Smooth muscle cell (in vitro differentiated cells): ENCODE data around the gene NUDT7. TPM values are rescaled to one million over a fixed set of nuclear protein-coding genes. Genes with fewer than 3 reads are reported as not detected.

Experiments
- DNase-seq: peaks from one replicate; lab custom pipeline; 2025; ENCODE audit not compliant: unreplicated experiment; lab: John Stamatoyannopoulos, UW
- H2AFZ ChIP-seq: fragments of 200-600 bp; sonication (generic); 2 replicates; pipeline ENCODE4 v1.6.0; 2016; ENCODE audit warnings: antibody characterized with exemption, low read depth, mild to moderate bottlenecking
- H3F3A ChIP-seq: fragments of 200-600 bp; sonication (generic); 2 replicates; pipeline ENCODE4 v1.6.0; 2017; ENCODE audit warnings: antibody characterized with exemption, low read depth
- H3K27ac ChIP-seq: fragments of 200-600 bp; sonication (generic); 2 replicates; pipeline ENCODE4 v1.5.1; 2016; ENCODE audit warnings: low read depth, mild to moderate bottlenecking
- H3K27me3 ChIP-seq: fragments of 200-600 bp; sonication (generic); 2 replicates; pipeline ENCODE4 v1.6.1; 2016; ENCODE audit warnings: low read depth, mild to moderate bottlenecking
- H3K36me3 ChIP-seq: fragments of 200-600 bp; sonication (generic); 2 replicates; pipeline ENCODE4 v1.5.1; 2016; ENCODE audit warnings: low read depth
- H3K4me1 ChIP-seq: fragments of 200-600 bp; sonication (generic); 2 replicates; pipeline ENCODE4 v1.5.1; 2016; ENCODE audit warnings: low read depth
- H3K4me2 ChIP-seq: fragments of 200-600 bp; sonication (generic); 2 replicates; pipeline ENCODE4 v1.6.0; 2016; ENCODE audit warnings: mild to moderate bottlenecking
- H3K4me3 ChIP-seq: fragments of 200-600 bp; sonication (generic); 2 replicates; pipeline ENCODE4 v1.5.1; 2016; ENCODE audit warnings: mild to moderate bottlenecking
- H3K79me2 ChIP-seq: fragments of 200-600 bp; sonication (generic); 2 replicates; pipeline ENCODE4 v1.6.0; 2016; ENCODE audit warnings: low read depth, mild to moderate bottlenecking
- H3K9ac ChIP-seq: fragments of 200-600 bp; sonication (generic); 2 replicates; pipeline ENCODE4 v1.6.0; 2016; ENCODE audit warnings: low read depth
- H3K9me3 ChIP-seq: fragments of 200-600 bp; sonication (generic); replicated peaks from 2 replicates; pipeline ENCODE4 v1.5.1; 2016; ENCODE audit warnings: low read depth
- H4K20me1 ChIP-seq: fragments of 200-600 bp; sonication (generic); 2 replicates; pipeline ENCODE4 v1.6.0; 2016; ENCODE audit warnings: low read depth
- WGBS: methylation state at CpG from one replicate; pipeline ENCODE4 v1.1.7; 2016; ENCODE audit warnings: low lambda C conversion rate; 5-methylcytosine and 5-hydroxymethylcytosine counted together
- polyA plus RNA-seq: library from polyadenylated mRNA; unstranded; fragments of >200 nt; fragmentation: Nextera tagmentation; extraction: Ambion mirVana; gene quantifications from 2 replicates; pipeline ENCODE4 v1.2.1, GENCODE V29; 2016
- total RNA-seq: library from RNA; depleted of rRNA; stranded (reverse); fragments of >200 nt; gene quantifications from 2 replicates; pipeline ENCODE4 v1.2.3, GENCODE V29; 2014
- TF ChIP-seq, protein P1 (sequence below): fragments of 200-600 bp; sonication (generic); IDR thresholded peaks from 2 replicates; pipeline ENCODE4 v1.5.1; 2017; ENCODE audit warnings: borderline replicate concordance, mild to moderate bottlenecking, antibody characterized with exemption; ENCODE audit not compliant: insufficient read depth, poor library complexity, severe bottlenecking

NUDT7 gene
- total RNA-seq (2.8 and 3.3 TPM in 2 replicates), polyA plus RNA-seq (4.6 and 5.6 TPM in 2 replicates)

DNA sequence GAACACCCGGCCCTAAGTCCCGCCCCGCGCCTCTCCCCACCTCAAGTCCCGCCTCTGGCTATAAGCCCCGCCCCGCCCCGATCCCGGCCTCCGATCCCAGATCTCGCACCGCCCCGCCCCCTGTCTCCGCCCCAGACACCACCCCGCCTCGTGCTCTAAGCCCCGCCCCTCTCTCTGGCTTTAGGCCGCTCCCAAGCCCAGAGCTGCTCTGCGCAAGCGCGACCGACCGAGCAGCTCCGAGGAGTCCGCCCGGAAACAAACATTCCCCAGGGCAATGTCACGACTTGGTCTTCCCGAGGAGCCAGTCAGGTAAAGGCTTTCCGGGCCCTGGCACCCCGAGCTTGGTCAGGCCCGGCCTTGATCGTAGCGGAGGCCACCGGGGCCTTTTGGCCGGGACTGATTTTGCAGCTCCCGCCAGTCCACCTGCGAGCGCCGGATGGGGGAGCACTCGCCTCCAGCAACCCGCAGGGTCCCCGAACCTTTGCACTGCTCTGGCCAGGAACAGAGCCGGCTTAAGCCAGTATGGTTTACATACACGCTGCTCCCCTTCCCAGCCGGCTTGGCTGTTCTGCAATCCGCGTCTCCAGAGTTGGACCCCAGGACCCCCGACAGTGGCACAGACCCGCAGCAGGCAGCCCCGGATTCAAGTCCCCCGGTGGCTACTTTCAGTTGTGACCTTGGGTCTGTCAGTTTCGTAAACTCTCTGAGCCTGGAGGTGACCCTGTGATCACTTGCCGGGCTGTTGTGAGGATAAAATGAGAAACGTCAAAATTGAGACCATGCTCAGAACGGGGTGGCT, at the start of gene NUDT7:
Gene NUDT7 (plus strand): TSS at position 206 of the 799 bp plus-strand sequence. CDS start 69 bp downstream, at position 275.
- Histone ChIP-seq H3K9ac (peak within 1 kb of the TSS; percentile 68), H3K4me3 (peak within 1 kb of the TSS; percentile 57), H2AFZ (peak within 1 kb of the TSS; percentile 73), H3K79me2 (no peaks in the 10 kb centered on the region), H3F3A (peaks cover 7% of the 10 kb centered on the region), H3K27ac (peak within 1 kb of the TSS; percentile 78), H4K20me1 (no peaks in the 10 kb centered on the region), H3K9me3 (no peaks in the 10 kb centered on the region), H3K4me2 (peak within 1 kb of the TSS; percentile 86), H3K4me1 (no peaks in the 10 kb centered on the region), H3K27me3 (no peaks in the 10 kb centered on the region), H3K36me3 (no peaks in the 10 kb centered on the region)
- WGBS: 2% methylated on average over 39 of the region's 55 CpGs
- peak; percentile 95 for DNase-seq
- TF ChIP-seq, protein P1, sequence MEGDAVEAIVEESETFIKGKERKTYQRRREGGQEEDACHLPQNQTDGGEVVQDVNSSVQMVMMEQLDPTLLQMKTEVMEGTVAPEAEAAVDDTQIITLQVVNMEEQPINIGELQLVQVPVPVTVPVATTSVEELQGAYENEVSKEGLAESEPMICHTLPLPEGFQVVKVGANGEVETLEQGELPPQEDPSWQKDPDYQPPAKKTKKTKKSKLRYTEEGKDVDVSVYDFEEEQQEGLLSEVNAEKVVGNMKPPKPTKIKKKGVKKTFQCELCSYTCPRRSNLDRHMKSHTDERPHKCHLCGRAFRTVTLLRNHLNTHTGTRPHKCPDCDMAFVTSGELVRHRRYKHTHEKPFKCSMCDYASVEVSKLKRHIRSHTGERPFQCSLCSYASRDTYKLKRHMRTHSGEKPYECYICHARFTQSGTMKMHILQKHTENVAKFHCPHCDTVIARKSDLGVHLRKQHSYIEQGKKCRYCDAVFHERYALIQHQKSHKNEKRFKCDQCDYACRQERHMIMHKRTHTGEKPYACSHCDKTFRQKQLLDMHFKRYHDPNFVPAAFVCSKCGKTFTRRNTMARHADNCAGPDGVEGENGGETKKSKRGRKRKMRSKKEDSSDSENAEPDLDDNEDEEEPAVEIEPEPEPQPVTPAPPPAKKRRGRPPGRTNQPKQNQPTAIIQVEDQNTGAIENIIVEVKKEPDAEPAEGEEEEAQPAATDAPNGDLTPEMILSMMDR: no peak

DNA sequence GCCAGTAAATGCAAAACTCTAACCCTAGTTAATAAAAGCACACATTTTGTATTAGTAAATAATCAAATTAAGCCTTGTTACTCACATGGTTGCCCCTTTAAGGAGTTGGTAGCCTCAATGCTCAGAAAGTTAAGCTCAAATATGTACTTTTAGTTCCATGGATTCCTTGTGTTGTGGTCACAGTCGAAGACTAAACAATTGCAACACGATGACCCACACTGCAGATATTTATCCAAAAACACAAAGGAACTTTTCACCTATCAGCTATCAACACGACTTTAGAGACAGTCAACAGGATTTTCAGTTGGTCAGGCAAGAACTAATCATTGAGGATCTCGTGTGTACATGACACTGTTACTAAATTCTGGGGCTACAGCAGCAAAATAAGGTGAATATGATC, 47.4 kb upstream of the NUDT7 start:
- no peaks in the 10 kb centered on the region for H3F3A ChIP-seq
- no peaks in the 10 kb centered on the region for H3K4me1 ChIP-seq
- TF ChIP-seq, protein P1: no peak
- no peaks in the 10 kb centered on the region for H3K79me2 ChIP-seq
- H3K9ac ChIP-seq: no peak overlapping the region
- H3K4me2 ChIP-seq: peak overlapping the region; percentile 61
- no peak for DNase-seq
- no peak overlapping the region for H3K27ac ChIP-seq
- no peak overlapping the region for H3K4me3 ChIP-seq
- H3K9me3 ChIP-seq: no peaks in the 10 kb centered on the region
- H3K36me3 ChIP-seq: no peaks in the 10 kb centered on the region
- no peaks in the 10 kb centered on the region for H3K27me3 ChIP-seq
- 22% methylated on average over 4 of the region's 4 CpGs for WGBS
- no peaks in the 10 kb centered on the region for H4K20me1 ChIP-seq
- peak overlapping the region; percentile 65 for H2AFZ ChIP-seq

DNA sequence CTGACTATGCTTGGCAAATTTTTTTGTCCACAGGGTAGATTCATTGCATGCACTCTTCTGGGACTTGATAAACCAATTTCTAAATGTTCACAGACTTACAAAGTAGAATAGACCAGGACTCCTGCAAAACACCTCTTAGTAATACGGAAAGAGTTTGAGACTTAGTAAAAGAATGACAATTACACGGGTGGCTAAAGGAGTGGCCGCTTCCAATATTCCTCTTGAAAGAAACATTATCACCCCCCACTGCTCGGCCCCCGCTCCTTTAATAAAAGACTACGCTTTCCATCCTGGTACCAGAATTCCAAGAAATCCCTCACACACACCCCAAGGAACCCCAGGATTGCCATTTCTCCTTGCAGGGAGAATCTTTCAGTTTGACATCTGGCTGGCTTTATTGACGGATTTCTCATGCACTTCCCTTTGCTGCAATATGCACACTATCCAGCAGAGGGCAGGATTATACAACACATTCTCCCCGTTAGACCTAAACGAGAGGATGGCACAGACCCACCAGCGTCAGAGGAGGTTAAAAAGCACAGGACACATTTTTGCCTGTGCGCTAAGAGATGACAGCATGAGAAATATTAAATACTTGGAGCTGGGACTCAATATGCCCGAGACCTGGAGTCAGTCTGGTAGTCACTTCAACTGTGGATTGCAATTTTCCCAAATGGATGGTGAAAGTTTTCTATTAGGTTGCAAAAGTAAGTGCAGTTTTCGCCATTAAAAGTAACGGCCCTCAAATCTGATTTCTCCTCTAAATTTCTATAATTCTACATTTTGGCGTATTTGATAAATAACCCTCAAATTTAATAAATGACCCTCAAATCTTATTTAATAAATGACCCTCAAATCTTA, 46.6 kb upstream of the NUDT7 start:
- H2AFZ ChIP-seq: peak overlapping the region; percentile 65
- no peak overlapping the region for H3K4me3 ChIP-seq
- no peaks in the 10 kb centered on the region for H3K36me3 ChIP-seq
- H3F3A ChIP-seq: no peaks in the 10 kb centered on the region
- no peaks in the 10 kb centered on the region for H3K79me2 ChIP-seq
- H3K9ac ChIP-seq: no peak overlapping the region
- no peaks in the 10 kb centered on the region for H4K20me1 ChIP-seq
- peak overlapping the region; percentile 61 for H3K4me2 ChIP-seq
- TF ChIP-seq, protein P1: peak; percentile 95
- peak; percentile 24 for DNase-seq
- no peaks in the 10 kb centered on the region for H3K27me3 ChIP-seq
- H3K9me3 ChIP-seq: no peaks in the 10 kb centered on the region
- no peak overlapping the region for H3K27ac ChIP-seq
- WGBS: 28% methylated on average over 15 of the region's 15 CpGs
- no peaks in the 10 kb centered on the region for H3K4me1 ChIP-seq
